Measurements from ENCODE around the gene CCND2.
A peak's percentile ranks its signal among the peaks of the same experiment; 100 is the strongest.

CCND2 gene

GRCh38 chr12:4293299-4293965, 19.9 kb downstream of the CCND2 start:
- peak; percentile 39 for DNase-seq

- DNase-seq, result no peak
Measured at GRCh38 chr12:4293966-4294505, 20.5 kb downstream of the CCND2 start.

GRCh38 chr12:4296751-4297150, 23.2 kb downstream of the CCND2 start:
- DNase-seq, result no peak

GRCh38 chr12:4297617-4298016, 24.1 kb downstream of the CCND2 start:
- no peak for DNase-seq

GRCh38 chr12:4300883-4301282, 27.3 kb downstream of the CCND2 start:
- DNase-seq, result no peak

- no peak for DNase-seq
Measured at GRCh38 chr12:4301932-4302501, 28.5 kb downstream of the CCND2 start.

- no peak for DNase-seq
Measured at GRCh38 chr12:4302881-4303280, 29.3 kb downstream of the CCND2 start.

GRCh38 chr12:4303750-4304149, 30.2 kb downstream of the CCND2 start:
- DNase-seq, result no peak

- no peak for DNase-seq
Measured at GRCh38 chr12:4307593-4308333, 34.2 kb downstream of the CCND2 start.

GRCh38 chr12:4308334-4308950, 34.9 kb downstream of the CCND2 start:
- DNase-seq, result no peak

GRCh38 chr12:4311776-4312175, 38.2 kb downstream of the CCND2 start:
- DNase-seq, result no peak

- DNase-seq, result no peak
Measured at GRCh38 chr12:4312251-4312650, 38.7 kb downstream of the CCND2 start.

GRCh38 chr12:4320497-4320852, 46.9 kb downstream of the CCND2 start:
- no peak for DNase-seq

- peak; percentile 87 for DNase-seq
Measured at GRCh38 chr12:4320853-4321701, 47.5 kb downstream of the CCND2 start, which contains the start of gene TIGAR. TIGAR (plus strand) TSS chr12:4321213; CDS start chr12:4321272, 59 bp downstream.

GRCh38 chr12:4322726-4323125, 49.2 kb downstream of the CCND2 start:
- peak; percentile 2 for DNase-seq
